ENCODE measurements around the gene EME1. TPM values are rescaled to one million over a fixed set of nuclear protein-coding genes. Genes with fewer than 3 reads are reported as not detected.
A peak's percentile ranks its signal among the peaks of the same experiment; 100 is the strongest.
"Not testable (repeated sequence)": the region's sequence is repeated elsewhere in the genome, so short reads cannot be mapped to it uniquely, and the experiment has no call there.

Gene EME1
- 10 to 100 TPM; 42.9 to 43.1 TPM for total RNA-seq

GRCh38 chr17:50372758-50373556 is at the start of gene EME1, which contains the start of gene MRPL27:
Gene EME1, plus strand, starts transcription at chr17:50373229. Its CDS starts 1,980 bp downstream, at chr17:50375209.
Gene MRPL27, minus strand, starts transcription at chr17:50373184. Its CDS starts 14 bp downstream, at chr17:50373170.
- Mint-ChIP-seq H3K4me1 (ENCODE audit: low read depth) (peaks cover 33% of the 10 kb centered on the region), H3K27me3 (ENCODE audit: low read depth) (no peaks in the 10 kb centered on the region), H3K9me3 (no peaks in the 10 kb centered on the region), H3K27ac (peak within 1 kb of the TSS; percentile 97), H3K36me3 (ENCODE audit: insufficient read depth in 2 of 2) (peaks cover 9 to 31% of the 10 kb centered on the region in 2 donors), H3K4me3 (peak within 1 kb of the TSS; percentile 94 to 99)
- DNase-seq (peak; percentile 85 to 88), ATAC-seq (replicated peaks in 1 of 2) (peak; percentile 95)

- DNase-seq (no peak), ATAC-seq (replicated peaks in 1 of 2) (no peak)
- Mint-ChIP-seq H3K27ac (peak overlapping the region; percentile 48), H3K9me3 (no peaks in the 10 kb centered on the region), H3K4me3 (no peak overlapping the region), H3K36me3 (ENCODE audit: insufficient read depth in 2 of 2) (no peaks in the 10 kb centered on the region), H3K27me3 (ENCODE audit: low read depth) (no peaks in the 10 kb centered on the region), H3K4me1 (ENCODE audit: low read depth) (peaks cover 12% of the 10 kb centered on the region)
Observed at GRCh38 chr17:50325906-50326305, 47.1 kb upstream of the EME1 start.

GRCh38 chr17:50326831-50327364 is 46.1 kb upstream of the EME1 start:
- peak overlapping the region; percentile 29 to 48 for H3K4me3 Mint-ChIP-seq
- peak; percentile 22 to 36 for DNase-seq
- no peaks in the 10 kb centered on the region for H3K36me3 Mint-ChIP-seq (ENCODE audit: insufficient read depth in 2 of 2)
- ATAC-seq (replicated peaks in 1 of 2): peak; percentile 46 to 59
- H3K9me3 Mint-ChIP-seq: no peaks in the 10 kb centered on the region
- peaks cover 21% of the 10 kb centered on the region for H3K4me1 Mint-ChIP-seq (ENCODE audit: low read depth)
- peak overlapping the region; percentile 80 for H3K27ac Mint-ChIP-seq
- H3K27me3 Mint-ChIP-seq (ENCODE audit: low read depth): no peaks in the 10 kb centered on the region

GRCh38 chr17:50328363-50329325 is 44.4 kb upstream of the EME1 start:
- peaks cover 3% of the 10 kb centered on the region for H3K27me3 Mint-ChIP-seq (ENCODE audit: low read depth)
- peaks cover 37% of the 10 kb centered on the region for H3K4me1 Mint-ChIP-seq (ENCODE audit: low read depth)
- no peak overlapping the region for H3K4me3 Mint-ChIP-seq
- DNase-seq: no peak
- no peaks in the 10 kb centered on the region for H3K9me3 Mint-ChIP-seq
- H3K36me3 Mint-ChIP-seq (ENCODE audit: insufficient read depth in 2 of 2): no peaks in the 10 kb centered on the region
- H3K27ac Mint-ChIP-seq: no peak overlapping the region
- no peak for ATAC-seq (replicated peaks in 1 of 2)

GRCh38 chr17:50329716-50330115 is 43.3 kb upstream of the EME1 start:
- ATAC-seq (replicated peaks in 1 of 2) (no peak), DNase-seq (no peak)
- peaks cover 43% of the 10 kb centered on the region for H3K4me1 Mint-ChIP-seq (ENCODE audit: low read depth)
- no peak overlapping the region for H3K4me3 Mint-ChIP-seq
- no peaks in the 10 kb centered on the region for H3K36me3 Mint-ChIP-seq (ENCODE audit: insufficient read depth in 2 of 2)
- H3K27ac Mint-ChIP-seq: peak overlapping the region; percentile 30
- H3K9me3 Mint-ChIP-seq: no peaks in the 10 kb centered on the region
- H3K27me3 Mint-ChIP-seq (ENCODE audit: low read depth): peaks cover 7% of the 10 kb centered on the region

- Mint-ChIP-seq H3K36me3 (ENCODE audit: insufficient read depth in 2 of 2) (no peaks in the 10 kb centered on the region), H3K9me3 (no peaks in the 10 kb centered on the region), H3K27me3 (ENCODE audit: low read depth) (peaks cover 7% of the 10 kb centered on the region), H3K4me1 (ENCODE audit: low read depth) (peaks cover 43% of the 10 kb centered on the region), H3K4me3 (no peak overlapping the region), H3K27ac (peak overlapping the region; percentile 1)
- DNase-seq: no peak
- no peak for ATAC-seq (replicated peaks in 1 of 2)
Observed at GRCh38 chr17:50330151-50330775, 42.8 kb upstream of the EME1 start.

GRCh38 chr17:50331085-50331791 is 41.8 kb upstream of the EME1 start:
- Mint-ChIP-seq H3K27me3 (ENCODE audit: low read depth) (peaks cover 7% of the 10 kb centered on the region), H3K36me3 (ENCODE audit: insufficient read depth in 2 of 2) (no peaks in the 10 kb centered on the region), H3K4me1 (ENCODE audit: low read depth) (peaks cover 43% of the 10 kb centered on the region), H3K4me3 (peak overlapping the region in 1 of 2 donors; percentile 42), H3K27ac (peak overlapping the region; percentile 73), H3K9me3 (no peaks in the 10 kb centered on the region)
- DNase-seq (peak; percentile 57 to 70), ATAC-seq (replicated peaks in 1 of 2) (peak; percentile 88)

- Mint-ChIP-seq H3K4me1 (ENCODE audit: low read depth) (peaks cover 36% of the 10 kb centered on the region), H3K27me3 (ENCODE audit: low read depth) (peaks cover 7% of the 10 kb centered on the region), H3K27ac (peak overlapping the region; percentile 59), H3K4me3 (peak overlapping the region; percentile 42 to 50), H3K9me3 (no peaks in the 10 kb centered on the region), H3K36me3 (ENCODE audit: insufficient read depth in 2 of 2) (no peaks in the 10 kb centered on the region)
- DNase-seq (no peak), ATAC-seq (replicated peaks in 1 of 2) (no peak)
Observed at GRCh38 chr17:50332196-50332595, 40.8 kb upstream of the EME1 start.

- H3K27me3 Mint-ChIP-seq (ENCODE audit: low read depth); H3K9me3 Mint-ChIP-seq; DNase-seq; H3K36me3 Mint-ChIP-seq (ENCODE audit: insufficient read depth in 2 of 2); ATAC-seq (replicated peaks in 1 of 2): not testable (repeated sequence)
- H3K4me1 Mint-ChIP-seq (ENCODE audit: low read depth): peaks cover 43% of the 10 kb centered on the region
- H3K4me3 Mint-ChIP-seq: peak overlapping the region; percentile 3 to 27
- peak overlapping the region; percentile 84 for H3K27ac Mint-ChIP-seq
Observed at GRCh38 chr17:50333291-50334057, 39.6 kb upstream of the EME1 start.

- no peak overlapping the region for H3K27ac Mint-ChIP-seq
- ATAC-seq (replicated peaks in 1 of 2) (peak; percentile 71 to 94), DNase-seq (no peak)
- peaks cover 7% of the 10 kb centered on the region for H3K27me3 Mint-ChIP-seq (ENCODE audit: low read depth)
- H3K36me3 Mint-ChIP-seq (ENCODE audit: insufficient read depth in 2 of 2): peaks cover 6 to 8% of the 10 kb centered on the region in 2 donors
- peaks cover 5 to 8% of the 10 kb centered on the region in 2 donors for H3K9me3 Mint-ChIP-seq
- H3K4me3 Mint-ChIP-seq: no peak overlapping the region
- peaks cover 20% of the 10 kb centered on the region for H3K4me1 Mint-ChIP-seq (ENCODE audit: low read depth)
Observed at GRCh38 chr17:50337956-50338355, 35.1 kb upstream of the EME1 start.

GRCh38 chr17:50338645-50339044 is 34.4 kb upstream of the EME1 start:
- Mint-ChIP-seq H3K4me3 (no peak overlapping the region), H3K36me3 (ENCODE audit: insufficient read depth in 2 of 2) (peaks cover 6 to 8% of the 10 kb centered on the region in 2 donors), H3K9me3 (peaks cover 5 to 8% of the 10 kb centered on the region in 2 donors), H3K27ac (no peak overlapping the region), H3K27me3 (ENCODE audit: low read depth) (peaks cover 5% of the 10 kb centered on the region), H3K4me1 (ENCODE audit: low read depth) (peaks cover 15% of the 10 kb centered on the region)
- no peak for ATAC-seq (replicated peaks in 1 of 2)
- DNase-seq: no peak
